GM21515 (cell line): Measurements from ENCODE around the gene APBB2.

ENCODE experiments used
- ATAC-seq: cut with Tn5 transposase; IDR thresholded peaks from one replicate; pipeline ENCODE4 v1.9.1; 2021; ENCODE audit not compliant: unreplicated experiment

The APBB2 gene

GRCh38 chr4:41214136-41214824, at the start of gene APBB2:
Gene APBB2, minus strand, starts transcription at chr4:41214542. Its CDS starts 181,288 bp downstream, at chr4:41033254.
- peak; percentile 51 for ATAC-seq

DNA sequence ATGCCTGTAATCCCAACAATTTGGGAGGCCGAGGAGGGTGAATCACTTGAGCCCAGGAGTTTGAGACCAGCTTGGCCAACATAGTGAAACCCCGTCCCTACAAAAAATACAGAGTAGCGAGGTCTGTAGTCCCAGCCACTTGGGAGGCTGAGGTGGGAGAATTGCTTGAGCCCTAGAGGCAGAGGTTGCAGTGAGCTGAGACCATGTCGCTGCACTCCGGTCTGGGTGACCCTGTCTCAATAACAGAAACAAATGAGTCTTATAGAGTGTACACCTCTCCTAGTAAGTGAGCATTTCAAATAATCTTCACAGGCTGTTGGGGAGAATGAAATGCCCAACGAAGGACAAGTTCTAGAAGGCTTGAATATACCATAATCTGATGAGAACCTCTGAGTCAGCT, 47.9 kb upstream of the APBB2 start:
- ATAC-seq, result no peak

GRCh38 chr4:41260116-41260733, 45.9 kb upstream of the APBB2 start:
- ATAC-seq, result no peak

DNA sequence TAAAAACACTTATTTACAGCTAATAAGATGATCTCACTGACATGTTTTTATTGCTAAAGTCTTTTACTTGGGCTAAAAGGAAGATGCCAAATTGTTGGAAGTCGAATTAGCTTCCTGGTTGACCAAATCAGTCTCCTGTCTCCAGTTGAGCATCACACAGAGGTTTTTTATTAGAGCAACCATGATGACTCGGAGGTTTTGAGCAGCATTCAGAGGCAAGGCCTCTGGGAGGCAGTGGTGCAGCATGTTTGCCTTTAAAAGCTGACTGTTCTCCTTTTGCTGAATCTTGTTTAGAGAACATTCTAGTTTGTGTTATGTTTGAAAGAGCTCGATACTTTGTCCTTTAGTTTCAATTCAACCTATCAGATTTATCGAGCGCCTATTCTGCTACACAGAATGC, 44.4 kb upstream of the APBB2 start:
- ATAC-seq, result no peak

DNA sequence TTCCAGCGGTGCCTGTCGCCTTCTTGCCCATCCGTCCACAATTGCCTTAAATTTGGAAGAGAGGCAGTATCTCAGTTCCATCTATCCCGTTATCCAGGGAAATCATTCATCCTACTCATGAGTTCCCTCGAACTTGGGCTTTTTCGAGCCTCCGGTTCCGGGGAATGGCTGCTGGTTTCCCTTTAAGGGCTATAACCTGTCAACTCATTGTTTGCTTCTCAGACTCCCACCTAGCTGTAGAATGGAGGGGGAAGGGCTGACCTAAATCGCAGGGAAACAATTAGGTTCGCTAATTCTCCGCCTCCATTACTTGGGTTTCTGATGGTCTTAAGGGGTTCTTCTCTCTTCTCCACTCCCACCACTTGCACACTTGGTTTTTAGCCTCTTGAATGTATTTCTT, 43.6 kb upstream of the APBB2 start:
- ATAC-seq, result no peak

DNA sequence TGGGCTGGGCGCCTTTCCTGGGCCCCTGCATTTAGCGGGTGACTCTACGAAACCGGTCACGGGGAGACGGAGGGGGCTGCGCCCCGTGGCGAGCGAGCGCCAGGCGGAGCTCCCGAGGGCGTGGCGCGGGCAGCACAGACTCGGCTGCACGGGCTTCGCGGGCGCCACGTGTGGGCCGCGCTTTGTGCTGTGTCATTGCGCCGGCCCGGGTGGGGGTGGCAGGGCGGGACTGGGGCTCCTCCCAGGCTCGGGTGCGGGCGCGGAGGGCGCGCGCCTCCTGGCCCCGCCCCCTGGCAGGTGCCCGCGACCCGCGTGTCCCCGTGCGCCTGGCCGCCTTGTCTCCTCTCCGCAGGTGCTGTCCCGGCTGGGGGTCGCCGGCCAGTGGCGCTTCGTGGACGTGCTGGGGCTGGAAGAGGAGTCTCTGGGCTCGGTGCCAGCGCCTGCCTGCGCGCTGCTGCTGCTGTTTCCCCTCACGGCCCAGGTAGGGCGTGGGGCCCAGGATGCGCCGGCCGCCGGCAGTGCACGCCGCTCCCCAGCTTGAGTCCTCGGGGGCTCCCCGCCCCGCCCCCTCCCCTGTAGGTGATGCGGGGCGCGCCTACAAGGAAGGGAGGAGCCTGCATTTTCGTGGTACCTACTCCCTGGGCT, 43.0 kb upstream of the APBB2 start:
- ATAC-seq, result peak; percentile 49

GRCh38 chr4:41256740-41257256, 42.5 kb upstream of the APBB2 start, which contains the start of gene UCHL1:
Gene UCHL1, plus strand, starts transcription at chr4:41256928. Its CDS starts 49 bp downstream, at chr4:41256977.
- peak; percentile 49 for ATAC-seq

DNA sequence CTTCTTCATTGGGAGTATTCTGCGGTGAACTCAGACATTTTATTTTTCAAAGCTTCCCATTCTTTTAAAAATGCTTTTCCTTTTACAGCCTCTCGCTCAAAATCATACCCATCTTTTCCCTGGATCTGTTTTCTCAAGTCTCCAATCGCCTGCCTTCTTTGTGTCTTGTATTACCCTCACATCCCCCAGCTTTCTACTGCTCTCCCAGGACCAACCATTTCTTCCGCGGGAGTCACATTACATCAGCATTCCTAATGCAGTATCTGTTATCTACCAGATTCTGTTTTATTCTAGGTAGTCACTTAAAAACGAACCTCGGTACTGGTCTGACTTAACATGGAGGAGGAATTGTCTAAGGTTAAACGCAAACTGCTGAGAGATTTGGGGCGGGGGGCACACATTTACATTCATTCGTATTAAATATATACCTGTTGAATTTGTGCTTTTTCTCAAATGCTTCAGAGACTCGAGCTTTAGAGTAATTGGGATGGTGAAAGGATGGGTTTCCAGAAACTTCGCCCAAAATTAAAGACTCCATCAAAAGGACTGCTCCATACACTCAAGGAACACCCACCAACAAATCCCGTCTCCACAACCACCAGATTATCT, 41.9 kb upstream of the APBB2 start:
- ATAC-seq, result no peak

DNA sequence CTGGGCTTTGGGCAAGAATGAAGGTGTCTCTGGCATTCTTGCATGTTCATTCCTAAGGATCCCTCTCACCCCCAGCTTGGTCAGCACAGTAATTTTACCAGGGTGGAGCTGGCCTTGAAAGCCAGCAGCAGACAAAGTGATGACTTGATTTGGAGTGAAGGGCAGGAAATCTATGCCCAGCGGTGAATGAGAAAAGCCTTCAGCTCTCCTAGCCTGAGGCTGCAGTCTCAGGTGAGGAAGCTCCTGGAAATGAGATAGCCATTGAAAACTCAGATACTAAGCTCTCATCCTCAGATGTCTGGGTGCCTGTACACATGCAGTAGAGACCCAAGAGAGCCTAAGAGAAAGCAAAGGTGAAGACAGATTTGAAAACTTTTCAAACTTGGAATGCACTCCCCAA, 31.6 kb upstream of the APBB2 start:
- ATAC-seq, result no peak

DNA sequence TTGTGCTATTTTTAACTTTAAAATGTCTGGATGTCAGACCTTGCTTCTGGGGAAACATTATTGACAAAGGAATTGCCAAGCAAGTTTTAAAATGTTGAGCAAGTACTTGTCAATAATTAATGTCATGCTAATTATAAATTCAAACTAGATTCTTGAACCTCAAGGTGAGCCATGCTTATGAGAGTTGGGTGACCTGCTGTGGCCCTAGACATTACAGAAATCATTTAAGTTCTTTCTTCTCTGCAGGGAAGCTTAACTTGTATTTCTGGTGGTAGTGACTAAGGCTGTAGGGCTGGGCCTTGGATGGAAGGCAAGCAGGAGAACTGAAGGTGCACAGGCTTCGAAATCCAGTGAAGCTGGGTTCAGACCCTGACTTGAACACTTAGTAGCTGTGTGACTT, 27.6 kb upstream of the APBB2 start:
- no peak for ATAC-seq

GRCh38 chr4:41236508-41236907, 22.2 kb upstream of the APBB2 start:
- ATAC-seq, result no peak

GRCh38 chr4:41236032-41236431, 21.7 kb upstream of the APBB2 start:
- no peak for ATAC-seq

DNA sequence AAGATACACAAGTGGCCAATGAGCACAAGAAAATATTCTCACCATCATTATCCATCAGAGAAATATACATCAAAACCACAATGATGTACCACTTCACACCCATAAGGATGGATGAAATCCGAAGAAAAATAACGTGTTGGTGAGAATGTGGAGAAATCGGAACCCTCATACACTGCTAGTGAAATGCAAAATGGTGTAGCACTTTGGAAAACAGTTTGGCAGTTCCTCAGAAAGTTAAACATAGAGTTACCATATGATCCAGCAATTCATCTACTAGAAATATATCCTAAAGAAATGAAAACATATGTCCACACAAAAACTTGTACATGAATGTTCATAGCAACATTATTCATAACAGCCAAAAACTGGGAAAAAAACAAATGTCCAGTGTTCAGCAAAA, 18.5 kb upstream of the APBB2 start:
- no peak for ATAC-seq

DNA sequence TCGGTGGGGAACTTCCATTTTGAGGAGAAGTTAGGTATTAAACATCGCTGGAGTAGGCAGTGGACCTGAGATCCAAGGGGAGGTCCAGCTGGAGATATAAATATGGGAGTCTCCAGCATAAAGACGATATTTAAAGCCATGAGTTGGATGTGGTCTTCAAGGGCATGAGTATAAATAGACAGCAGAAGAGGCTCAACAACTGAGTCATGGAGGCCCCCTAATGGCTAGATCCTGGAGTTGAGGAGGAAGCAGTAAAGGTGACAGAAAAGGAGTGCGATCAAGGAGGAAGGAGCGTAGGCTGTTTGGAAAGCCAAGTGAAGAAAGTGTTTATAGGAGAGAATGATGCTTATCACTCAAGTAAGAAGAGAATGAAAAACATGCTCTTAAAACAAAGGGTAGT, 18.1 kb upstream of the APBB2 start:
- no peak for ATAC-seq

DNA sequence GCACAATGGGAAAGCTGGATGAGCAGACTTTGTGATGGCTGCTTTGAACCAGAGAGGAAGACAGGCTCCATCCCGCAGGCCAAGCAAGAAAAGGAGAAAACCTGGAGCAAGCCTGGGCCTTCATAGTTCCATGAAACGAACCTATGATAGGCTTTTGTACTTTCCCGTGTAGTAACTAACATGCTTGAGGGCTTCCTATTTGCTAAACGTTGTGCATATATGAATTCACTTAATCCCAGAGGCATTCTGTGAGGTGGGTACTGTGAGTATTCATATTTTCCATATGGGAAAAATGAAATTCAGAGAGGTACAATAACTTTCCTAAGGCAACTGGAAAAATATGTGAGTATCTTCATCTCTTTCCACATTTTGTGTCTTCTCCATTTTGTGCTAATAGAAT, 13.6 kb upstream of the APBB2 start:
- no peak for ATAC-seq

GRCh38 chr4:41221850-41222645, 7.7 kb upstream of the APBB2 start:
- no peak for ATAC-seq

DNA sequence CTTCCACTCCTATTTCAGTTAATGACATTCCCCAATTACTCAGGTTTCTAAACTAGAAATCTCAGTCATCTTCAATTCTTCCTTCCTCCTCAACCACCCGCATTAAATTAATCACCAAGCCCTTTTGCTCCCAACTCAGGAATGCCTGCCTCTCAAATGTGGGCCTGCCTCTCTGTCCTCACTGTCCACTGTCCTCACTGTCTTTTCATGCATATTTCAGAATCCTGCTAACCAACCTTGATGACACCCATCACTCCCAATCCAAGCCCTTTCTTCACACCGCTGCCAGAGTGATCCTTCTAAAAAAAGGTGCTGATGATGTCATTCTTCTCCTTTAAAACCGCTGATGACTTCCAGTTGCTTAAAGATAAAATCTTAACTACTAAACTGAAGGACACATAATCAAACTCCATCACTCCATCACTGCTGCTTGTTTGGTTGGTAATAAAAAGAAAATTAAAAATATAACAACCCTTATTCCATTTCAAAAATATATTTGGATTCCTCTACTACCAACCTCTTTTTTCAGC, 5.1 kb upstream of the APBB2 start:
- no peak for ATAC-seq

GRCh38 chr4:41218703-41219102, 4.4 kb upstream of the APBB2 start:
- ATAC-seq, result no peak

DNA sequence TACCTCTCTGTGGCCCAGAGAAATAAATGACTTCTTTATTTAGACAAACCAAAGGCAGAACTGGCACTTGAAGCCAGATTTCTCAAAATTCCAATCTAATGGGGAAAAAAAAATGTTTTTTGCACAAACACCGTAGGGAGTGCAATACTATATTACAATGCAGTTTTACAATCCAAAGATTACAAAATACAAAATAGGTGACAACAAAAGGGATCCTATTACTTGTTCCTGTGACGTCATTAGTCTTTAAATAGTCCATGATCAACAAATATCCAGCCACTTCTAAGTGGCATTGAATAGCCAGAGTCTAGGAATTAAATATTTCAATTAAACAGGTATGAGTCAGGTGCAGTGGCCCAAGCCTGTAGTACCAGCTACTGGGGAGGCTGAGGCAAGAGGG, 3.0 kb upstream of the APBB2 start:
- no peak for ATAC-seq

GRCh38 chr4:41217020-41217333, 2.6 kb upstream of the APBB2 start:
- no peak for ATAC-seq
